SU-DHL-6 (cell line): Measurements from ENCODE around the gene TNS4.
A peak's percentile ranks its signal among the peaks of the same experiment; 100 is the strongest.

ENCODE experiments used
- EZH2phosphoT487 ChIP-seq: fragments of 200-600 bp; sonication (generic), shearing (Covaris generic); conservative IDR thresholded peaks from 2 replicates; pipeline ENCODE4 v1.6.1; 2018; ENCODE audit warnings: mild to moderate bottlenecking, antibody characterized with exemption, low read length, moderate library complexity, mixed read lengths
- TF ChIP-seq, protein P1 (sequence below): fragments of 200-600 bp; sonication (generic); IDR thresholded peaks from one replicate; pipeline ENCODE4 v1.5.1; 2017; ENCODE audit warnings: antibody characterized with exemption, mild to moderate bottlenecking, low read length, moderate library complexity; ENCODE audit not compliant: insufficient read depth, poor library complexity, severe bottlenecking

DNA sequence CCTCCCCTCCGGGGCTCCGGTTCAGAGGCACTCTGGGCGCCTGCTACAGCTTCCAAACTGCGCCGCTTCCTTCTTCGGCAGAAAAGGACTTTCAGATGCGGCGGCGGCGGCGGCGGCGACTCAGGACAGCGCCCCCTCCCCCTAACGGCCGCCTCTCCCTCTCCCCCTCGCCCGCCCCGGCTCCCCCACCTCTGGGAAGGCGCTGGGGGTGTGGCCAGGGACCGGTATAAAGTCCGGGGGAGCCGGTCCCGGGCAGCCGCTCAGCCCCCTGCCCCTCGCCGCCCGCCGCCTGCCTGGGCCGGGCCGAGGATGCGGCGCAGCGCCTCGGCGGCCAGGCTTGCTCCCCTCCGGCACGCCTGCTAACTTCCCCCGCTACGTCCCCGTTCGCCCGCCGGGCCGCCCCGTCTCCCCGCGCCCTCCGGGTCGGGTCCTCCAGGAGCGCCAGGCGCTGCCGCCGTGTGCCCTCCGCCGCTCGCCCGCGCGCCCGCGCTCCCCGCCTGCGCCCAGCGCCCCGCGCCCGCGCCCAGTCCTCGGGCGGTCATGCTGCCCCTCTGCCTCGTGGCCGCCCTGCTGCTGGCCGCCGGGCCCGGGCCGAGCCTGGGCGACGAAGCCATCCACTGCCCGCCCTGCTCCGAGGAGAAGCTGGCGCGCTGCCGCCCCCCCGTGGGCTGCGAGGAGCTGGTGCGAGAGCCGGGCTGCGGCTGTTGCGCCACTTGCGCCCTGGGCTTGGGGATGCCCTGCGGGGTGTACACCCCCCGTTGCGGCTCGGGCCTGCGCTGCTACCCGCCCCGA is 58.0 kb downstream of the TNS4 start, which contains the start of gene IGFBP4:
- TF ChIP-seq, protein P1, sequence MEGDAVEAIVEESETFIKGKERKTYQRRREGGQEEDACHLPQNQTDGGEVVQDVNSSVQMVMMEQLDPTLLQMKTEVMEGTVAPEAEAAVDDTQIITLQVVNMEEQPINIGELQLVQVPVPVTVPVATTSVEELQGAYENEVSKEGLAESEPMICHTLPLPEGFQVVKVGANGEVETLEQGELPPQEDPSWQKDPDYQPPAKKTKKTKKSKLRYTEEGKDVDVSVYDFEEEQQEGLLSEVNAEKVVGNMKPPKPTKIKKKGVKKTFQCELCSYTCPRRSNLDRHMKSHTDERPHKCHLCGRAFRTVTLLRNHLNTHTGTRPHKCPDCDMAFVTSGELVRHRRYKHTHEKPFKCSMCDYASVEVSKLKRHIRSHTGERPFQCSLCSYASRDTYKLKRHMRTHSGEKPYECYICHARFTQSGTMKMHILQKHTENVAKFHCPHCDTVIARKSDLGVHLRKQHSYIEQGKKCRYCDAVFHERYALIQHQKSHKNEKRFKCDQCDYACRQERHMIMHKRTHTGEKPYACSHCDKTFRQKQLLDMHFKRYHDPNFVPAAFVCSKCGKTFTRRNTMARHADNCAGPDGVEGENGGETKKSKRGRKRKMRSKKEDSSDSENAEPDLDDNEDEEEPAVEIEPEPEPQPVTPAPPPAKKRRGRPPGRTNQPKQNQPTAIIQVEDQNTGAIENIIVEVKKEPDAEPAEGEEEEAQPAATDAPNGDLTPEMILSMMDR, result peak; percentile 21
- TF ChIP-seq EZH2phosphoT487, result no peak
